A549 (cell line): ENCODE measurements around the gene ERFE. TPM values are rescaled to one million over a fixed set of nuclear protein-coding genes. Genes with fewer than 3 reads are reported as not detected.

Experiments used
- ATAC-seq, 2 experiments: fragments of 200-7000 bp in 1 of 2; fragments of >200 bp in 1 of 2; cut with Nextera tagmentation in 1 of 2; cut with Tn5 transposase in 1 of 2; 3 replicates each; pipeline versions ENCODE4 v1.8.0 to v1.9.1; 2018 to 2020; ENCODE audit warnings: mild to moderate bottlenecking in 1 of 2, moderate library complexity in 1 of 2
- CTCF ChIA-PET: fragments of 300-600 bp; sonication (Branson Sonifier 250); formaldehyde crosslinking; extraction: SDS; loops from one replicate; lab custom pipeline; 2021; ENCODE audit warnings: antibody characterized with exemption, inconsistent platforms; lab: Yijun Ruan, JAX
- POLR2A ChIA-PET: fragments of 350-600 bp; formaldehyde crosslinking; extraction: SDS; loops from one replicate; lab custom pipeline; 2021; ENCODE audit warnings: antibody characterized with exemption, inconsistent platforms; lab: Yijun Ruan, JAX
- DNase-seq, 2 experiments: peaks; one replicate each; pipeline versions ENCODE4 v3.0.0 to v3.0.0-alpha.2; 2011 to 2016; ENCODE audit warnings: low read depth in 1 of 2, low spot score in 1 of 2
- FAIRE-seq: peaks from 2 replicates; lab custom pipeline; 2011; peaks lifted over from hg19 to GRCh38; lab: Jason Lieb, UNC
- H3K27ac ChIP-seq, 2 experiments: fragments of >200 bp; sonication (Bioruptor Twin); formaldehyde crosslinking; 3 replicates each; pipeline ENCODE4 v1.5.1; 2016 to 2017
- H3K4me1 ChIP-seq: fragments of >200 bp; sonication (Bioruptor Twin); formaldehyde crosslinking; 3 replicates; pipeline ENCODE4 v1.6.1; 2016
- H3K4me2 ChIP-seq: fragments of >200 bp; sonication (Bioruptor Twin); formaldehyde crosslinking; 3 replicates; pipeline ENCODE4 v1.6.1; 2016
- H3K4me3 ChIP-seq: fragments of >200 bp; sonication (Bioruptor Twin); formaldehyde crosslinking; 3 replicates; pipeline ENCODE4 v1.5.1; 2016
- H3K9me3 ChIP-seq: fragments of >200 bp; sonication (Bioruptor Twin); formaldehyde crosslinking; 3 replicates; pipeline ENCODE4 v1.6.1; 2016
- ATOH8 ChIP-seq: fragments of 250-450 bp; sonication (Bioruptor Pico); IDR thresholded peaks from 2 replicates; pipeline ENCODE4 v1.5.0; 2020; ENCODE audit warnings: low read depth, mild to moderate bottlenecking, moderate library complexity
- BHLHE40 ChIP-seq: IDR thresholded peaks from 2 replicates; pipeline ENCODE4 v1.6.1; 2012; ENCODE audit warnings: low read depth, low read length, inconsistent platforms
- CEBPB ChIP-seq, 2 experiments: fragments of >200 bp in 1 of 2; sonication (Bioruptor Twin) in 1 of 2; formaldehyde crosslinking in 1 of 2; IDR thresholded peaks; 2 replicates each; pipeline ENCODE4 v1.6.1; 2012 to 2016
- CTCF ChIP-seq: fragments of >200 bp; sonication (Bioruptor Twin); formaldehyde crosslinking; IDR thresholded peaks from 3 replicates; pipeline ENCODE4 v1.5.1; 2016
- FOSL2 ChIP-seq, 2 experiments: fragments of 450-650 bp in 1 of 2; fragments of >200 bp in 1 of 2; sonication (Bioruptor Twin) in 1 of 2; formaldehyde crosslinking; IDR thresholded peaks; 2 replicates each; pipeline versions ENCODE4 v1.5.0 to v1.6.1; 2016 to 2020; ENCODE audit warnings: mild to moderate bottlenecking in 1 of 2, moderate library complexity in 1 of 2
- GATA3 ChIP-seq: IDR thresholded peaks from 2 replicates; pipeline ENCODE4 v1.6.1; 2012; ENCODE audit warnings: borderline replicate concordance
- HDAC2 ChIP-seq: fragments of 200-600 bp; sonication (generic); IDR thresholded peaks from 2 replicates; pipeline ENCODE4 v1.6.1; 2016
- JUNB ChIP-seq: fragments of >200 bp; sonication (Bioruptor Twin); formaldehyde crosslinking; IDR thresholded peaks from 2 replicates; pipeline ENCODE4 v1.6.1; 2016
- KDM1A ChIP-seq: fragments of 200-600 bp; sonication (generic); IDR thresholded peaks from 2 replicates; pipeline ENCODE4 v1.6.1; 2016; ENCODE audit warnings: low read depth, mild to moderate bottlenecking
- KDM5A ChIP-seq: fragments of 200-600 bp; sonication (generic); IDR thresholded peaks from 2 replicates; pipeline ENCODE4 v1.6.1; 2016; ENCODE audit warnings: antibody characterized with exemption, mild to moderate bottlenecking
- MYC ChIP-seq: IDR thresholded peaks from 2 replicates; pipeline ENCODE4 v1.6.1; 2012; ENCODE audit warnings: mild to moderate bottlenecking, inconsistent platforms, low read length, improper control_type of control experiment, borderline replicate concordance
- RNF2 ChIP-seq: fragments of 200-600 bp; sonication (generic); IDR thresholded peaks from 2 replicates; pipeline ENCODE4 v1.6.1; 2016; ENCODE audit warnings: low read depth, mild to moderate bottlenecking, antibody characterized with exemption, moderate library complexity, borderline replicate concordance
- SMC3 ChIP-seq: fragments of >200 bp; sonication (Bioruptor Twin); formaldehyde crosslinking; IDR thresholded peaks from 3 replicates; pipeline ENCODE4 v1.6.1; 2018; ENCODE audit warnings: inconsistent platforms
- ZC3H11A ChIP-seq: fragments of 450-650 bp; IDR thresholded peaks from 2 replicates; pipeline ENCODE4 v1.6.1; 2014; ENCODE audit warnings: antibody characterized with exemption, mild to moderate bottlenecking
- ZNF302 ChIP-seq: fragments of 250-450 bp; sonication (Bioruptor Pico); IDR thresholded peaks from 2 replicates; pipeline ENCODE4 v1.9.0; 2021; ENCODE audit warnings: inconsistent platforms, mild to moderate bottlenecking, moderate library complexity
- WGBS: methylation state at CpG from one replicate; pipeline ENCODE4 v1.1.6; 2017; ENCODE audit errors: missing lambda C conversion rate; 5-methylcytosine and 5-hydroxymethylcytosine counted together
- polyA plus RNA-seq, 4 experiments: library from polyadenylated mRNA; depleted of rRNA in 3 of 4; stranded (reverse); fragments of >200 nt; fragmentation: RNase III in 1 of 4; extraction: RNeasy Plus Mini Kit Qiagen cat#74134 plus additional on column Dnase treatment in 1 of 4; gene quantifications; 2 replicates in 3 of 4; 3 replicates in 1 of 4; pipeline ENCODE4 v1.2.3, GENCODE V29; 2011 to 2017
- TF ChIP-seq, protein P1 (sequence below): fragments of 200-600 bp; sonication (generic); IDR thresholded peaks from 2 replicates; pipeline ENCODE4 v1.6.1; 2016; ENCODE audit warnings: antibody characterized with exemption, mild to moderate bottlenecking, moderate library complexity
- TF ChIP-seq, protein P2 (sequence below): fragments of 250-450 bp; sonication (Bioruptor Pico); IDR thresholded peaks from 2 replicates; pipeline ENCODE4 v1.5.0; 2021; ENCODE audit warnings: mild to moderate bottlenecking, moderate library complexity, borderline replicate concordance

The ERFE gene
- polyA plus RNA-seq, 2 of the 4 experiments (the other 2 are of a cell fraction): 2.6 TPM

- TF ChIP-seq GATA3: no peak
- TF ChIP-seq, protein P1, sequence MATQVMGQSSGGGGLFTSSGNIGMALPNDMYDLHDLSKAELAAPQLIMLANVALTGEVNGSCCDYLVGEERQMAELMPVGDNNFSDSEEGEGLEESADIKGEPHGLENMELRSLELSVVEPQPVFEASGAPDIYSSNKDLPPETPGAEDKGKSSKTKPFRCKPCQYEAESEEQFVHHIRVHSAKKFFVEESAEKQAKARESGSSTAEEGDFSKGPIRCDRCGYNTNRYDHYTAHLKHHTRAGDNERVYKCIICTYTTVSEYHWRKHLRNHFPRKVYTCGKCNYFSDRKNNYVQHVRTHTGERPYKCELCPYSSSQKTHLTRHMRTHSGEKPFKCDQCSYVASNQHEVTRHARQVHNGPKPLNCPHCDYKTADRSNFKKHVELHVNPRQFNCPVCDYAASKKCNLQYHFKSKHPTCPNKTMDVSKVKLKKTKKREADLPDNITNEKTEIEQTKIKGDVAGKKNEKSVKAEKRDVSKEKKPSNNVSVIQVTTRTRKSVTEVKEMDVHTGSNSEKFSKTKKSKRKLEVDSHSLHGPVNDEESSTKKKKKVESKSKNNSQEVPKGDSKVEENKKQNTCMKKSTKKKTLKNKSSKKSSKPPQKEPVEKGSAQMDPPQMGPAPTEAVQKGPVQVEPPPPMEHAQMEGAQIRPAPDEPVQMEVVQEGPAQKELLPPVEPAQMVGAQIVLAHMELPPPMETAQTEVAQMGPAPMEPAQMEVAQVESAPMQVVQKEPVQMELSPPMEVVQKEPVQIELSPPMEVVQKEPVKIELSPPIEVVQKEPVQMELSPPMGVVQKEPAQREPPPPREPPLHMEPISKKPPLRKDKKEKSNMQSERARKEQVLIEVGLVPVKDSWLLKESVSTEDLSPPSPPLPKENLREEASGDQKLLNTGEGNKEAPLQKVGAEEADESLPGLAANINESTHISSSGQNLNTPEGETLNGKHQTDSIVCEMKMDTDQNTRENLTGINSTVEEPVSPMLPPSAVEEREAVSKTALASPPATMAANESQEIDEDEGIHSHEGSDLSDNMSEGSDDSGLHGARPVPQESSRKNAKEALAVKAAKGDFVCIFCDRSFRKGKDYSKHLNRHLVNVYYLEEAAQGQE: no peak
- TF ChIP-seq RNF2: no peak
- TF ChIP-seq SMC3: no peak
- TF ChIP-seq, all 56 proteins: peak for 0
These were observed 20.2 kb upstream of the ERFE start, which contains the start of gene KLHL30 (continued) for GRCh38 chr2:238138331-238139195.

GRCh38 chr2:238139196-238140039 lies 19.4 kb upstream of the ERFE start:
- CTCF ChIA-PET: interaction anchor here (0.6 to 3.4 kb wide), 9 partner anchors 12 to 437 kb away, joined by 3 to 13 read pairs (median 3); no protein-coding TSS in a partner anchor
- Histone ChIP-seq H3K27ac (peak overlapping the region in 1 of 2 experiments; percentile 65; a peak in 2 of 6 replicates), H3K9me3 (no peaks in the 10 kb centered on the region), H3K4me2 (no peak overlapping the region)
- 76% methylated on average over 42 of the region's 56 CpGs for WGBS
- no peak for FAIRE-seq
- TF ChIP-seq HDAC2 (no peak), CTCF (peak; percentile 43)
- TF ChIP-seq, all 56 proteins: peak for 1
- no peak for DNase-seq
- peak in 1 of 2 experiments; percentile 23; a peak in 1 of 6 replicates for ATAC-seq
- peaks cover 52% of the 10 kb centered on the region for H3K4me1 ChIP-seq
- no peak overlapping the region for H3K4me3 ChIP-seq
- POLR2A ChIA-PET: no interaction called here

DNA sequence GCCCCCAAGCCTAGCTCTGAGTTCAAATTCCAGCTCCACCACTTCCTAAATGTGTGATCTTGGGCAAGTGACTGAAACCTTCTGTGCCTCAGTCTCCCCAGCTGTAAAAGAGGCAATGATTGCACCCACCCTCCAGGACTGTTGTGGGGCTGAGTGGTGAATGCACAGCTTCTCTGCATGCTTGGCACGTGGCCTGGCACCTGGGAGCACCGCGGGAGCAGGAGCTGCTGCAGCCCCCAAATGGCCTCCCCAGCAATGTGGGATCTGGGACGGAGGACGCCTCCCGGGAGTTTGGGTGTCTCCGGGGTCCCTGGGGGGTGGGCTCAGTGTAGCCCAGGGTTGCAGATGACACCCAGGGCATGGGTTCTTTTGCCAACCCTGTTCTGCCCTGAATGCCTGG lies 18.7 kb upstream of the ERFE start:
- 66% methylated on average over 7 of the region's 7 CpGs for WGBS
- FAIRE-seq: no peak
- no peak for ATAC-seq
- DNase-seq: no peak
- Histone ChIP-seq H3K4me1 (peaks cover 52% of the 10 kb centered on the region), H3K9me3 (no peaks in the 10 kb centered on the region), H3K4me3 (no peak overlapping the region), H3K27ac (no peak overlapping the region), H3K4me2 (no peak overlapping the region)
- ChIA-PET POLR2A (no interaction called here), CTCF (interaction anchor here (0.6 to 3.4 kb wide), 5 partner anchors 12 to 53 kb away, joined by 3 to 13 read pairs (median 3); no protein-coding TSS in a partner anchor)
- TF ChIP-seq CEBPB (IDR thresholded peaks at IDR 0.05) (no peak), ZNF302 (CRISPR knock-in tag) (no peak), ATOH8 (no peak), KDM5A (no peak), BHLHE40 (no peak), KDM1A (no peak), ZC3H11A (no peak), MYC (no peak), JUNB (no peak), FOSL2 (IDR thresholded peaks at IDR 0.05) (no peak), FOSL2 (CRISPR knock-in tag; IDR thresholded peaks at IDR 0.05) (no peak)
- TF ChIP-seq, protein P2, sequence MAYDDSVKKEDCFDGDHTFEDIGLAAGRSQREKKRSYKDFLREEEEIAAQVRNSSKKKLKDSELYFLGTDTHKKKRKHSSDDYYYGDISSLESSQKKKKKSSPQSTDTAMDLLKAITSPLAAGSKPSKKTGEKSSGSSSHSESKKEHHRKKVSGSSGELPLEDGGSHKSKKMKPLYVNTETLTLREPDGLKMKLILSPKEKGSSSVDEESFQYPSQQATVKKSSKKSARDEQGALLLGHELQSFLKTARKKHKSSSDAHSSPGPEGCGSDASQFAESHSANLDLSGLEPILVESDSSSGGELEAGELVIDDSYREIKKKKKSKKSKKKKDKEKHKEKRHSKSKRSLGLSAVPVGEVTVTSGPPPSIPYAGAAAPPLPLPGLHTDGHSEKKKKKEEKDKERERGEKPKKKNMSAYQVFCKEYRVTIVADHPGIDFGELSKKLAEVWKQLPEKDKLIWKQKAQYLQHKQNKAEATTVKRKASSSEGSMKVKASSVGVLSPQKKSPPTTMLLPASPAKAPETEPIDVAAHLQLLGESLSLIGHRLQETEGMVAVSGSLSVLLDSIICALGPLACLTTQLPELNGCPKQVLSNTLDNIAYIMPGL (CRISPR knock-in tag): no peak
